SK-N-SH treated with all-trans-retinoic acid at 6 μM for 48 hours (cell line): ENCODE measurements around the gene EPB42.

Experiments
- ATAC-seq: fragments of 200-7000 bp; cut with Tn5 transposase; 3 replicates; pipeline ENCODE4 v1.9.1; 2020; ENCODE audit warnings: mild to moderate bottlenecking, moderate library complexity
- ARNTL ChIP-seq: fragments of 450-650 bp; formaldehyde crosslinking; IDR thresholded peaks from 2 replicates; pipeline ENCODE4 v1.5.0; 2020; ENCODE audit warnings: low read depth, mild to moderate bottlenecking, moderate library complexity, borderline replicate concordance
- BACH2 ChIP-seq: fragments of 250-450 bp; sonication (Bioruptor Pico); IDR thresholded peaks from 2 replicates; pipeline ENCODE4 v1.9.0; 2021; ENCODE audit warnings: mild to moderate bottlenecking, borderline replicate concordance
- CSDC2 ChIP-seq: fragments of 250-450 bp; sonication (Bioruptor Pico); IDR thresholded peaks from 2 replicates; pipeline ENCODE4 v1.5.0; 2020; ENCODE audit warnings: mild to moderate bottlenecking, moderate library complexity
- ESRRG ChIP-seq: fragments of 250-450 bp; sonication (Bioruptor Pico); IDR thresholded peaks from 2 replicates; pipeline ENCODE4 v1.6.1; 2021; ENCODE audit warnings: mild to moderate bottlenecking
- GLIS3 ChIP-seq: fragments of 250-450 bp; sonication (Bioruptor Pico); IDR thresholded peaks from 2 replicates; pipeline ENCODE4 v1.5.0; 2020; ENCODE audit warnings: mild to moderate bottlenecking, moderate library complexity
- ISL1 ChIP-seq: fragments of 250-450 bp; sonication (Bioruptor Pico); IDR thresholded peaks from 2 replicates; pipeline ENCODE4 v2.1.2; 2022; ENCODE audit warnings: mild to moderate bottlenecking, moderate library complexity
- OSR1 ChIP-seq: fragments of 250-450 bp; sonication (Bioruptor Pico); IDR thresholded peaks from 2 replicates; pipeline ENCODE4 v1.8.0; 2022; ENCODE audit warnings: moderate library complexity, mild to moderate bottlenecking, inconsistent platforms
- PPARA ChIP-seq: fragments of 250-450 bp; sonication (Bioruptor Pico); IDR thresholded peaks from 2 replicates; pipeline ENCODE4 v1.5.0; 2020; ENCODE audit warnings: mild to moderate bottlenecking, borderline replicate concordance
- SNAI2 ChIP-seq: fragments of 250-450 bp; sonication (Bioruptor Pico); IDR thresholded peaks from 2 replicates; pipeline ENCODE4 v1.5.0; 2020; ENCODE audit warnings: mild to moderate bottlenecking, moderate library complexity
- TCF4 ChIP-seq: fragments of 250-450 bp; sonication (Bioruptor Pico); IDR thresholded peaks from 2 replicates; pipeline ENCODE4 v1.8.0; 2021; ENCODE audit warnings: mild to moderate bottlenecking, moderate library complexity, borderline replicate concordance
- ZC3H10 ChIP-seq: fragments of 250-450 bp; sonication (Bioruptor Pico); IDR thresholded peaks from 2 replicates; pipeline ENCODE4 v1.5.1; 2021; ENCODE audit warnings: mild to moderate bottlenecking, moderate library complexity
- ZFP3 ChIP-seq: fragments of 250-450 bp; sonication (Bioruptor Pico); IDR thresholded peaks from 2 replicates; pipeline ENCODE4 v1.5.0; 2020; ENCODE audit warnings: mild to moderate bottlenecking, moderate library complexity
- ZFP30 ChIP-seq: fragments of 450-650 bp; formaldehyde crosslinking; IDR thresholded peaks from 2 replicates; pipeline ENCODE4 v1.5.0; 2022; ENCODE audit warnings: mild to moderate bottlenecking, moderate library complexity
- ZNF565 ChIP-seq: fragments of 450-650 bp; formaldehyde crosslinking; conservative IDR thresholded peaks from 2 replicates; pipeline ENCODE4 v1.5.0; 2020; ENCODE audit warnings: low read depth, mild to moderate bottlenecking, moderate library complexity
- ZNF70 ChIP-seq: fragments of 450-650 bp; formaldehyde crosslinking; IDR thresholded peaks from 2 replicates; pipeline ENCODE4 v1.5.0; 2020; ENCODE audit warnings: mild to moderate bottlenecking, moderate library complexity
- ZNF8 ChIP-seq: fragments of 450-650 bp; formaldehyde crosslinking; IDR thresholded peaks from 2 replicates; pipeline ENCODE4 v1.5.0; 2020; ENCODE audit warnings: mild to moderate bottlenecking, moderate library complexity
- TF ChIP-seq, protein P1 (sequence below): fragments of 250-450 bp; sonication (Bioruptor Pico); IDR thresholded peaks from 2 replicates; pipeline ENCODE4 v1.8.0; 2021; ENCODE audit warnings: low read depth, mild to moderate bottlenecking, moderate library complexity, borderline replicate concordance
- TF ChIP-seq, protein P2 (sequence below): fragments of 250-450 bp; sonication (Bioruptor Pico); IDR thresholded peaks from 2 replicates; pipeline ENCODE4 v1.8.0; 2020; ENCODE audit warnings: mild to moderate bottlenecking, moderate library complexity, borderline replicate concordance
- TF ChIP-seq, protein P3 (sequence below): fragments of 250-450 bp; sonication (Bioruptor Pico); IDR thresholded peaks from 2 replicates; pipeline ENCODE4 v1.5.0; 2020; ENCODE audit warnings: mild to moderate bottlenecking, moderate library complexity
- TF ChIP-seq, protein P4 (sequence below): fragments of 250-450 bp; sonication (Bioruptor Pico); IDR thresholded peaks from 2 replicates; pipeline ENCODE4 v1.5.1; 2020; ENCODE audit warnings: low read depth, mild to moderate bottlenecking, moderate library complexity

The EPB42 gene

DNA sequence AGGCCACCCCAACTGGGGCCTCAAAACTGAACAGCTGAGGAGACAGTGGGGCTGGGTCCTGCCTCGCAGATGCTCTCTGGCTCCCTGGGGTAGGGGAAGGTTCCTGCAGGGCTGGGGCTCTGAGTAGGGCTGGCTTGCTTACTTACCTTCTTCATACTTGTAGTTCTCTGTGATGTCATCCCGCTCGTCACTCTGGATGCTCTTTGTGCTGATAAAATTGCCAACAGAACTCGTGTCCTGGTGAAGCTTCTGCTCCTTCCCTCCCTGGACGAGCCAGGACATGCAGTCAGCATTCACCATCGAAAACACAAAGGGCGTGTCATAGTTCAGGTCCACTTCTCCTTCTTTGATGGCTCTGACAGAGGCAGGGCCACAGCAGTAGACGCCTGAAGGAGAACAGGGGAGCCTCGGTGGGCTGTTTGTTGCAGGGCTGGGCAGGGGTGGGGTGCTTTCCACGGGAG is 17.9 kb upstream of the EPB42 start:
- TF ChIP-seq BACH2 (no peak), ZFP3 (CRISPR knock-in tag) (no peak), ZC3H10 (CRISPR knock-in tag) (no peak), SNAI2 (CRISPR knock-in tag) (no peak), ZNF70 (CRISPR knock-in tag) (no peak), GLIS3 (CRISPR knock-in tag) (no peak), PPARA (CRISPR knock-in tag) (no peak), OSR1 (CRISPR knock-in tag) (no peak), ZFP30 (CRISPR knock-in tag) (no peak), ISL1 (CRISPR knock-in tag) (no peak), ZNF565 (no peak), ARNTL (CRISPR knock-in tag) (no peak), TCF4 (CRISPR knock-in tag) (no peak), ZNF8 (no peak)
- TF ChIP-seq, protein P1, sequence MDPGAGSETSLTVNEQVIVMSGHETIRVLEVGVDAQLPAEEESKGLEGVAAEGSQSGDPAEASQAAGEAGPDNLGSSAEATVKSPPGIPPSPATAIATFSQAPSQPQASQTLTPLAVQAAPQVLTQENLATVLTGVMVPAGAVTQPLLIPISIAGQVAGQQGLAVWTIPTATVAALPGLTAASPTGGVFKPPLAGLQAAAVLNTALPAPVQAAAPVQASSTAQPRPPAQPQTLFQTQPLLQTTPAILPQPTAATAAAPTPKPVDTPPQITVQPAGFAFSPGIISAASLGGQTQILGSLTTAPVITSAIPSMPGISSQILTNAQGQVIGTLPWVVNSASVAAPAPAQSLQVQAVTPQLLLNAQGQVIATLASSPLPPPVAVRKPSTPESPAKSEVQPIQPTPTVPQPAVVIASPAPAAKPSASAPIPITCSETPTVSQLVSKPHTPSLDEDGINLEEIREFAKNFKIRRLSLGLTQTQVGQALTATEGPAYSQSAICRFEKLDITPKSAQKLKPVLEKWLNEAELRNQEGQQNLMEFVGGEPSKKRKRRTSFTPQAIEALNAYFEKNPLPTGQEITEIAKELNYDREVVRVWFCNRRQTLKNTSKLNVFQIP (CRISPR knock-in tag) = no peak
- TF ChIP-seq, protein P2, sequence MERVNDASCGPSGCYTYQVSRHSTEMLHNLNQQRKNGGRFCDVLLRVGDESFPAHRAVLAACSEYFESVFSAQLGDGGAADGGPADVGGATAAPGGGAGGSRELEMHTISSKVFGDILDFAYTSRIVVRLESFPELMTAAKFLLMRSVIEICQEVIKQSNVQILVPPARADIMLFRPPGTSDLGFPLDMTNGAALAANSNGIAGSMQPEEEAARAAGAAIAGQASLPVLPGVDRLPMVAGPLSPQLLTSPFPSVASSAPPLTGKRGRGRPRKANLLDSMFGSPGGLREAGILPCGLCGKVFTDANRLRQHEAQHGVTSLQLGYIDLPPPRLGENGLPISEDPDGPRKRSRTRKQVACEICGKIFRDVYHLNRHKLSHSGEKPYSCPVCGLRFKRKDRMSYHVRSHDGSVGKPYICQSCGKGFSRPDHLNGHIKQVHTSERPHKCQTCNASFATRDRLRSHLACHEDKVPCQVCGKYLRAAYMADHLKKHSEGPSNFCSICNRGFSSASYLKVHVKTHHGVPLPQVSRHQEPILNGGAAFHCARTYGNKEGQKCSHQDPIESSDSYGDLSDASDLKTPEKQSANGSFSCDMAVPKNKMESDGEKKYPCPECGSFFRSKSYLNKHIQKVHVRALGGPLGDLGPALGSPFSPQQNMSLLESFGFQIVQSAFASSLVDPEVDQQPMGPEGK = no peak
- TF ChIP-seq, protein P3, sequence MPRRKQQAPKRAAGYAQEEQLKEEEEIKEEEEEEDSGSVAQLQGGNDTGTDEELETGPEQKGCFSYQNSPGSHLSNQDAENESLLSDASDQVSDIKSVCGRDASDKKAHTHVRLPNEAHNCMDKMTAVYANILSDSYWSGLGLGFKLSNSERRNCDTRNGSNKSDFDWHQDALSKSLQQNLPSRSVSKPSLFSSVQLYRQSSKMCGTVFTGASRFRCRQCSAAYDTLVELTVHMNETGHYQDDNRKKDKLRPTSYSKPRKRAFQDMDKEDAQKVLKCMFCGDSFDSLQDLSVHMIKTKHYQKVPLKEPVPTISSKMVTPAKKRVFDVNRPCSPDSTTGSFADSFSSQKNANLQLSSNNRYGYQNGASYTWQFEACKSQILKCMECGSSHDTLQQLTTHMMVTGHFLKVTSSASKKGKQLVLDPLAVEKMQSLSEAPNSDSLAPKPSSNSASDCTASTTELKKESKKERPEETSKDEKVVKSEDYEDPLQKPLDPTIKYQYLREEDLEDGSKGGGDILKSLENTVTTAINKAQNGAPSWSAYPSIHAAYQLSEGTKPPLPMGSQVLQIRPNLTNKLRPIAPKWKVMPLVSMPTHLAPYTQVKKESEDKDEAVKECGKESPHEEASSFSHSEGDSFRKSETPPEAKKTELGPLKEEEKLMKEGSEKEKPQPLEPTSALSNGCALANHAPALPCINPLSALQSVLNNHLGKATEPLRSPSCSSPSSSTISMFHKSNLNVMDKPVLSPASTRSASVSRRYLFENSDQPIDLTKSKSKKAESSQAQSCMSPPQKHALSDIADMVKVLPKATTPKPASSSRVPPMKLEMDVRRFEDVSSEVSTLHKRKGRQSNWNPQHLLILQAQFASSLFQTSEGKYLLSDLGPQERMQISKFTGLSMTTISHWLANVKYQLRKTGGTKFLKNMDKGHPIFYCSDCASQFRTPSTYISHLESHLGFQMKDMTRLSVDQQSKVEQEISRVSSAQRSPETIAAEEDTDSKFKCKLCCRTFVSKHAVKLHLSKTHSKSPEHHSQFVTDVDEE = no peak
- TF ChIP-seq, protein P4, sequence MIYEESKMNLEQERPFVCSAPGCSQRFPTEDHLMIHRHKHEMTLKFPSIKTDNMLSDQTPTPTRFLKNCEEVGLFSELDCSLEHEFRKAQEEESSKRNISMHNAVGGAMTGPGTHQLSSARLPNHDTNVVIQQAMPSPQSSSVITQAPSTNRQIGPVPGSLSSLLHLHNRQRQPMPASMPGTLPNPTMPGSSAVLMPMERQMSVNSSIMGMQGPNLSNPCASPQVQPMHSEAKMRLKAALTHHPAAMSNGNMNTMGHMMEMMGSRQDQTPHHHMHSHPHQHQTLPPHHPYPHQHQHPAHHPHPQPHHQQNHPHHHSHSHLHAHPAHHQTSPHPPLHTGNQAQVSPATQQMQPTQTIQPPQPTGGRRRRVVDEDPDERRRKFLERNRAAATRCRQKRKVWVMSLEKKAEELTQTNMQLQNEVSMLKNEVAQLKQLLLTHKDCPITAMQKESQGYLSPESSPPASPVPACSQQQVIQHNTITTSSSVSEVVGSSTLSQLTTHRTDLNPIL (CRISPR knock-in tag) = no peak

DNA sequence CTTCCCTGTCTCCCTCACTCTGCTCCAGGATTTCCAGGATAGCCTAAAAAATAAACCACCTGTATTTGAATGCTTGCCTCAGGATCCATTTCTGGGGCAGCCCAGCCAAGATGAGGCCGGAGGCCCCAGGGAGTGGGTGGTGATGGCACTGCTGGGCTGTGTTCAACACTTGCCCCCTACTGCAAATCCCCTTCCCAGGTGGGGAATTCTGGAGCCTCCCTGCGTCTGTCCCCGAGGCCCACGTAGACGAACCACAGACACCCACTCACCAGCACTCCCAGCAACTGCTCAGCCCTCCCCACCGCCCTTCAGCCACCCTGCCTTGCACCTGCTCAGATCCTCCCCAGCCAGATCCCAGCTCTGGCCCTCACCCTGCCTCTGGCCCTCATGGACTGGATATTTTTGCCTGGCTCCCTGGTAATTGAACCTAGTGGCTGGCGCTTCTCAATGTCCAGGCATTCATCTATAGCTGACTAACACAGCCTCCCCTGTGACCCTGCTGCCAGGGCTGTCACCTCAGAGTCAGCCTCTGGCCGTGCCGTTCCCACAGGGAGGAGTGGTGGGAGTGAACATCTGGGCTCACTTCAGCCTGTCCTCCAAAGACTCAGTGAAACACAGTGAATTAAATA is 17.1 kb upstream of the EPB42 start:
- TF ChIP-seq ARNTL (CRISPR knock-in tag) = no peak
- no peak for TF ChIP-seq ISL1 (CRISPR knock-in tag)
- TF ChIP-seq, protein P2 = no peak
- TF ChIP-seq ESRRG (CRISPR knock-in tag) = no peak
- no peak for ATAC-seq

More for the DNA sequence above, 17.9 kb upstream of the EPB42 start:
- ATAC-seq = no peak

DNA sequence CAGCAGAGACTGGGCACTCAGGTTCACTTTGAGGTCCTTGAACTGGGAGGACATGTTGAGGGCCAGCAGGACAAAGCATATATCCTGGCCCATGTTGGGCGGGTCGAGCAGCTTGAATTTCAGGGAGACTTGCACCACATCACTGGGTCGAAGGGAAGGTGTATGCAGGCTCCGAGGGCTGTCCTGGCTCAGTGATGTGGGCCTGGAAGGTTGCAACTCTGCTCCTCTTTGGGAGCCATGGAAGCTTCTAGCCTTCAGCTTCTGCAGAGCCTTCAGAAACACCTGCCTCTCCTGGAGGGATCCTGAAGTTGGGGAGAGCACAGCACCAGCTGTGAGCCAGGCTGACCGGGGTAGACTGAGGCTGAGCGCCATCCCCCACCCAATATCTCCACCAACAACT is 14.7 kb upstream of the EPB42 start:
- TF ChIP-seq ZNF70 (CRISPR knock-in tag) = no peak
- TF ChIP-seq, protein P4 (CRISPR knock-in tag) = no peak
- TF ChIP-seq PPARA (CRISPR knock-in tag) = no peak
- no peak for TF ChIP-seq ZNF8
- TF ChIP-seq, protein P2 = no peak
- TF ChIP-seq, protein P3 = no peak
- no peak for TF ChIP-seq CSDC2 (CRISPR knock-in tag)
- no peak for TF ChIP-seq SNAI2 (CRISPR knock-in tag)
- no peak for TF ChIP-seq ZNF565
- no peak for TF ChIP-seq ESRRG (CRISPR knock-in tag)
- no peak for TF ChIP-seq ISL1 (CRISPR knock-in tag)

More for the DNA sequence above, 14.7 kb upstream of the EPB42 start:
- no peak for ATAC-seq
